Fibroblast of lung (primary cell): ENCODE data around the gene CLTCL1. TPM values are rescaled to one million over a fixed set of nuclear protein-coding genes. Genes with fewer than 3 reads are reported as not detected.
A peak's percentile ranks its signal among the peaks of the same experiment; 100 is the strongest.

Experiments used
- DNase-seq, 2 donors: peaks; one replicate each; pipeline versions ENCODE4 v3.0.0 to v3.0.0-alpha.2; 2010; ENCODE audit warnings: low read depth in 2 of 2
- H2AFZ ChIP-seq: 2 replicates; pipeline ENCODE4 v1.5.1; 2012; ENCODE audit warnings: low read length, control low read depth, inconsistent platforms
- H3K27ac ChIP-seq: 2 replicates; pipeline ENCODE4 v1.5.1; 2011; ENCODE audit warnings: low read length, control low read depth; ENCODE audit not compliant: insufficient read depth
- H3K27me3 ChIP-seq: 2 replicates; pipeline ENCODE4 v1.5.1; 2011; ENCODE audit warnings: mild to moderate bottlenecking, low read length; ENCODE audit not compliant: control insufficient read depth, insufficient read depth
- H3K36me3 ChIP-seq: 2 replicates; pipeline ENCODE4 v1.5.1; 2011; ENCODE audit warnings: low read length; ENCODE audit not compliant: control insufficient read depth, insufficient read depth
- H3K4me1 ChIP-seq: 2 replicates; pipeline ENCODE4 v1.5.1; 2011; ENCODE audit warnings: low read length; ENCODE audit not compliant: control insufficient read depth, insufficient read depth; ENCODE audit errors: extremely low read depth
- H3K4me2 ChIP-seq: 2 replicates; pipeline ENCODE4 v1.5.1; 2011; ENCODE audit warnings: low read length, control low read depth; ENCODE audit not compliant: insufficient read depth; ENCODE audit errors: extremely low read depth
- H3K4me3 ChIP-seq, 4 experiments: fragments of 200-600 bp in 1 of 4; sonication (generic) in 1 of 4; replicated peaks in 1 of 4; 2 replicates each; pipeline ENCODE4 v1.5.1; 2011 to 2016; ENCODE audit warnings: low read length in 4 of 4, low read depth in 3 of 4, mild to moderate bottlenecking in 3 of 4, control low read depth in 2 of 4, inconsistent platforms in 1 of 4, mixed read lengths in 1 of 4; ENCODE audit not compliant: insufficient read depth in 1 of 4; ENCODE audit errors: control extremely low read depth in 1 of 4
- H3K79me2 ChIP-seq: 2 replicates; pipeline ENCODE4 v1.5.1; 2012; ENCODE audit warnings: mild to moderate bottlenecking, low read length, inconsistent platforms; ENCODE audit not compliant: control insufficient read depth, insufficient read depth
- H3K9ac ChIP-seq: 2 replicates; pipeline ENCODE4 v1.5.1; 2011; ENCODE audit warnings: mild to moderate bottlenecking, low read length, control low read depth; ENCODE audit not compliant: insufficient read depth
- H3K9me3 ChIP-seq: 2 replicates; pipeline ENCODE4 v1.5.1; 2012; ENCODE audit warnings: low read depth, low read length; ENCODE audit not compliant: control insufficient read depth, insufficient read depth
- H4K20me1 ChIP-seq: 2 replicates; pipeline ENCODE4 v1.5.1; 2011; ENCODE audit warnings: low read length; ENCODE audit not compliant: control insufficient read depth, insufficient read depth; ENCODE audit errors: extremely low read depth
- CTCF ChIP-seq, 2 donors: IDR thresholded peaks in 1 of 2; conservative IDR thresholded peaks in 1 of 2; 1 replicate in 1 of 2; 2 replicates in 1 of 2; pipeline ENCODE4 v1.5.1; 2011 to 2012; ENCODE audit warnings: low read length in 2 of 2, control low read depth in 1 of 2, inconsistent platforms in 1 of 2, low read depth in 1 of 2, mild to moderate bottlenecking in 1 of 2
- EZH2 ChIP-seq: IDR thresholded peaks from 2 replicates; pipeline ENCODE4 v1.5.1; 2012; ENCODE audit warnings: low read length, control low read depth, mild to moderate bottlenecking; ENCODE audit errors: missing control alignments
- polyA plus RNA-seq, 2 donors: library from polyadenylated mRNA; depleted of rRNA in 1 of 2; stranded (reverse) in 1 of 2; unstranded in 1 of 2; fragments of >200 nt; gene quantifications; 2 replicates each; pipeline ENCODE4 v1.2.1, GENCODE V29; 2011 to 2012; ENCODE audit warnings: missing spikeins in 1 of 2
- total RNA-seq: library from RNA; depleted of rRNA; stranded (reverse); fragments of >200 nt; gene quantifications from 2 replicates; pipeline ENCODE4 v1.2.1, GENCODE V29; 2014

Gene CLTCL1
- total and polyA plus RNA-seq, 2 donors (not counting 1 experiment from before 2014, with no cell fraction given) = 6.5 to 13.4 TPM

GRCh38 chr22:19174106-19175025 is 117.2 kb downstream of the CLTCL1 start:
- Histone ChIP-seq H3K4me3 (no peak overlapping the region), H3K4me1 (peaks cover 38% of the 10 kb centered on the region), H3K27ac (peak overlapping the region; percentile 63), H3K4me2 (peak overlapping the region; percentile 19), H4K20me1 (no peaks in the 10 kb centered on the region), H3K9ac (peak overlapping the region; percentile 20), H3K9me3 (no peaks in the 10 kb centered on the region), H3K27me3 (no peaks in the 10 kb centered on the region), H2AFZ (no peak overlapping the region), H3K36me3 (peaks cover 11% of the 10 kb centered on the region), H3K79me2 (peaks cover 49% of the 10 kb centered on the region)
- peak; percentile 58 to 69 for DNase-seq
- TF ChIP-seq CTCF (conservative IDR thresholded peaks at IDR 0.05 in 1 of 2, IDR thresholded peaks at IDR 0.05 in 1 of 2; ENCODE audit: low read depth in 1 of 2, low read length in 2 of 2) (no peak), EZH2 (no peak)

- DNase-seq = no peak
- TF ChIP-seq CTCF (conservative IDR thresholded peaks at IDR 0.05 in 1 of 2, IDR thresholded peaks at IDR 0.05 in 1 of 2; ENCODE audit: low read depth in 1 of 2, low read length in 2 of 2) (no peak), EZH2 (no peak)
- no peak overlapping the region for H3K9ac ChIP-seq
- no peak overlapping the region for H3K27ac ChIP-seq
- H4K20me1 ChIP-seq = no peaks in the 10 kb centered on the region
- H3K36me3 ChIP-seq = peaks cover 11% of the 10 kb centered on the region
- peak overlapping the region; percentile 96 for H3K4me2 ChIP-seq
- H3K4me3 ChIP-seq = peak overlapping the region in 3 of 4 experiments; percentile 78 to 98 (median 95)
- H3K27me3 ChIP-seq = peaks cover 7% of the 10 kb centered on the region
- peaks cover 49% of the 10 kb centered on the region for H3K79me2 ChIP-seq
- H3K4me1 ChIP-seq = peaks cover 34% of the 10 kb centered on the region
- H2AFZ ChIP-seq = no peak overlapping the region
- no peaks in the 10 kb centered on the region for H3K9me3 ChIP-seq
Measured at GRCh38 chr22:19173047-19174035, 118.2 kb downstream of the CLTCL1 start.
